OCI-LY7 (cell line): ENCODE data around the gene ACER2.

ENCODE experiments used
- CTCF ChIP-seq: fragments of 200-600 bp; sonication (generic); conservative IDR thresholded peaks from 2 replicates; pipeline ENCODE4 v1.5.1; 2014; ENCODE audit warnings: mild to moderate bottlenecking, antibody characterized with exemption, low read length, moderate library complexity, mixed read lengths
- EZH2phosphoT487 ChIP-seq: fragments of 200-600 bp; sonication (generic); IDR thresholded peaks from 2 replicates; pipeline ENCODE4 v1.6.1; 2018; ENCODE audit warnings: low read depth, borderline replicate concordance, mild to moderate bottlenecking, mixed run types, antibody characterized with exemption, low read length, moderate library complexity, mixed read lengths

- no peak for TF ChIP-seq CTCF
- TF ChIP-seq EZH2phosphoT487: no peak
These were observed 36.6 kb downstream of the ACER2 start for GRCh38 chr9:19445452-19445851.
